Measurements from ENCODE around the gene KCNQ1. TPM values are rescaled to one million over a fixed set of nuclear protein-coding genes. Genes with fewer than 3 reads are reported as not detected.
A peak's percentile ranks its signal among the peaks of the same experiment; 100 is the strongest.

KCNQ1 gene
- total RNA-seq, 6 donors from 2014 or later = 18.0 to 45.4 (median 32.7) TPM

- H3K27ac ChIP-seq = no peak overlapping the region
- H3K4me3 ChIP-seq = no peak overlapping the region
- TF ChIP-seq CTCF (IDR thresholded peaks at IDR 0.05) = no peak
- no peak for TF ChIP-seq POLR2AphosphoS5 (IDR thresholded peaks at IDR 0.05)
- TF ChIP-seq POLR2A (IDR thresholded peaks at IDR 0.05) = no peak
- peaks cover 0 to 9% (median 2%) of the 10 kb centered on the region in 4 donors for H3K4me1 ChIP-seq
- no peaks in the 10 kb centered on the region for H3K27me3 ChIP-seq
- DNase-seq = no peak
- ATAC-seq (ENCODE audit: low FRiP score in 2 of 2) = no peak
- no peaks in the 10 kb centered on the region for H3K36me3 ChIP-seq
- peaks cover 4 to 12% (median 9%) of the 10 kb centered on the region in 4 donors for H3K9me3 ChIP-seq
- 52 to 59% methylated on average over 3 of the region's 3 CpGs for WGBS, 2 donors
Measured at GRCh38 chr11:2482204-2482603, 37.4 kb downstream of the KCNQ1 start.

- H3K9me3 ChIP-seq = peaks cover 10 to 16% (median 14%) of the 10 kb centered on the region in 4 donors
- WGBS, 2 donors = 62 to 67% methylated on average over 5 of the region's 5 CpGs
- no peaks in the 10 kb centered on the region for H3K27me3 ChIP-seq
- TF ChIP-seq CTCF (IDR thresholded peaks at IDR 0.05) (no peak), POLR2AphosphoS5 (IDR thresholded peaks at IDR 0.05) (no peak), EP300 (IDR thresholded peaks at IDR 0.05) (no peak), POLR2A (IDR thresholded peaks at IDR 0.05) (no peak)
- no peaks in the 10 kb centered on the region for H3K36me3 ChIP-seq
- peaks cover 0 to 9% (median 2%) of the 10 kb centered on the region in 4 donors for H3K4me1 ChIP-seq
- no peak for DNase-seq
- no peak overlapping the region for H3K4me3 ChIP-seq
- no peak overlapping the region for H3K27ac ChIP-seq
- ATAC-seq (ENCODE audit: low FRiP score in 2 of 2) = no peak
Measured at GRCh38 chr11:2482745-2483144, 37.9 kb downstream of the KCNQ1 start.

GRCh38 chr11:2483426-2483825 is 38.6 kb downstream of the KCNQ1 start:
- Histone ChIP-seq H3K36me3 (no peaks in the 10 kb centered on the region), H3K27me3 (no peaks in the 10 kb centered on the region), H3K4me1 (peaks cover 0 to 9% (median 2%) of the 10 kb centered on the region in 4 donors), H3K4me3 (no peak overlapping the region), H3K27ac (peak overlapping the region in 1 of 4 donors; percentile 2), H3K9me3 (peaks cover 12 to 23% (median 20%) of the 10 kb centered on the region in 4 donors)
- 50 to 58% methylated on average over 14 of the region's 14 CpGs for WGBS, 2 donors
- TF ChIP-seq POLR2AphosphoS5 (IDR thresholded peaks at IDR 0.05) (no peak), POLR2A (IDR thresholded peaks at IDR 0.05) (no peak), CTCF (IDR thresholded peaks at IDR 0.05) (no peak), EP300 (IDR thresholded peaks at IDR 0.05) (no peak)
- no peak for DNase-seq
- ATAC-seq (ENCODE audit: low FRiP score in 2 of 2) = no peak

GRCh38 chr11:2484576-2485125 is 39.8 kb downstream of the KCNQ1 start:
- no peaks in the 10 kb centered on the region for H3K27me3 ChIP-seq
- DNase-seq = peak in 1 of 2 donors; percentile 39
- no peak overlapping the region for H3K27ac ChIP-seq

More at GRCh38 chr11:2484576-2485125, 39.8 kb downstream of the KCNQ1 start:
- no peak for TF ChIP-seq POLR2AphosphoS5 (IDR thresholded peaks at IDR 0.05)
- TF ChIP-seq POLR2A (IDR thresholded peaks at IDR 0.05) = no peak
- TF ChIP-seq CTCF (IDR thresholded peaks at IDR 0.05) = no peak
- no peak for TF ChIP-seq EP300 (IDR thresholded peaks at IDR 0.05)
- peak in 1 of 2 donors; percentile 24 for ATAC-seq (ENCODE audit: low FRiP score in 2 of 2)
- Histone ChIP-seq H3K9me3 (peaks cover 12 to 24% (median 20%) of the 10 kb centered on the region in 4 donors), H3K4me1 (peaks cover 0 to 9% (median 2%) of the 10 kb centered on the region in 4 donors), H3K36me3 (no peaks in the 10 kb centered on the region), H3K4me3 (no peak overlapping the region)
- 93 to 95% methylated on average over 15 to 16 of the region's 16 CpGs for WGBS, 2 donors

Measured in upper lobe of left lung (tissue), 6 donors.